NK-92 (cell line): ENCODE measurements around the gene QSOX2.

Experiments
- DNase-seq: peaks from one replicate; lab custom pipeline; 2025; ENCODE audit not compliant: unreplicated experiment; lab: John Stamatoyannopoulos, UW

The QSOX2 gene

GRCh38 chr9:136192289-136193126 lies 53.1 kb downstream of the QSOX2 start:
- DNase-seq = no peak

- no peak for DNase-seq
Measured at GRCh38 chr9:136191960-136192286, 53.7 kb downstream of the QSOX2 start.

DNA sequence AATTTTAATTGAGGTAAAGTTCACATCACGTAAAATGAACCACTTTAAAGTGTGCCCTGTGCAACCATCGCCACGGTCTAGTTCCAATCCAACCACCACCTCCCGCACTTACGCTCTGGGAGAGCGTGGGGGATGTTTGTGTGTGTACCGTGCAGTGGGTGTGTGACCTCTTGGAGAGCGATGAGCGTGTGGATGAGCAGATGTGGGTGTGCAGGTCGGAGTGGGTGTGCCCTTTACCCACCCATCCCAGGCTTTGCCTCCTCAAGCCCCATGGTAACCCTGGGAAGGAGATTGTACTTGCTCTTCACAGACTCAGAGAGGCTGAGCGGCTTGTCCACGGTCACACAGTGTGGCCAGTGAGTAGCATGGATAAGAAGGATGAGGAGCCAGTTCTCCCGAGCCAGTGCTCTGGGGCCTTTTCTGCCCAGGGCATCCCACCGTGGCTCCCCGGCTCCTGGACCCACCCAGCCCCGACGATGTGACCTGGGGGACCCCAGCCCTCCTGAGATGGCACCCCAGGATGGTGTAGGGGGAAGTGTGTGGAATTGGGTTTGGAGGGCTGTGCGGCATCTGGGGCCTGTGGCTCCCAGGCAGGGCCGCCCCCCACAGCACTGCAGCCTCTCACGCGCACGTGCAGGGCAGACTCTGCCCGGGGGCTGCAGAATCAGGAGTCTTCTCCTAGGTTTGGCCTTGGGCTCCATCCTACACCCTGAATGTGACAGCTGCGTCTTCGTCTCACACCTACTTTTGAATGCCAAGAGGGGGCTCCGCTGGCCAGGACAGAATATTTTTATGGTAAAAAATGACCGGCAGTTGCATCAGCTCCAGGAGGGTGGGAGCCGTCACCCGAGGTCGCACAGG lies 54.3 kb downstream of the QSOX2 start:
- no peak for DNase-seq

DNA sequence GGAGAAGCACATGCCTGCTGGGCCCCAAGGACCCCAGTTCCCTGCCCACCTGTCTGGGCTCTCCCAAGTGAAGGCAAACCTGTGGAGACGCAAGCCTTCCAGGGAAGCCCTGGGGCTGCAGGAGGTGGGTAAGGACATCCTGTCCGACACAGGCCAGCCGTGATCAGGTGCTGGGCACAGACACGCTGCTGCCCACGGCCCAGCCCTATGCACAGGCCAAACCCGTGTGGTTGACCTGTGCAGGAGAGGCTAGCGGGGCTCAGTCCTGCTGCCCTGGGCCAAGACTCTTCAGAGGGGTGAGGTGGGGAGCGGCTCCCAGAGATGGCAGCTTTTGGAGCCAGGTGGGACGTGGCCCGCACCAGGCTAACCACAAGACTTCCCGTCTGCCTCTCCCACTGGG lies 55.0 kb downstream of the QSOX2 start:
- no peak for DNase-seq

GRCh38 chr9:136190237-136190601 lies 55.4 kb downstream of the QSOX2 start:
- DNase-seq = no peak

DNA sequence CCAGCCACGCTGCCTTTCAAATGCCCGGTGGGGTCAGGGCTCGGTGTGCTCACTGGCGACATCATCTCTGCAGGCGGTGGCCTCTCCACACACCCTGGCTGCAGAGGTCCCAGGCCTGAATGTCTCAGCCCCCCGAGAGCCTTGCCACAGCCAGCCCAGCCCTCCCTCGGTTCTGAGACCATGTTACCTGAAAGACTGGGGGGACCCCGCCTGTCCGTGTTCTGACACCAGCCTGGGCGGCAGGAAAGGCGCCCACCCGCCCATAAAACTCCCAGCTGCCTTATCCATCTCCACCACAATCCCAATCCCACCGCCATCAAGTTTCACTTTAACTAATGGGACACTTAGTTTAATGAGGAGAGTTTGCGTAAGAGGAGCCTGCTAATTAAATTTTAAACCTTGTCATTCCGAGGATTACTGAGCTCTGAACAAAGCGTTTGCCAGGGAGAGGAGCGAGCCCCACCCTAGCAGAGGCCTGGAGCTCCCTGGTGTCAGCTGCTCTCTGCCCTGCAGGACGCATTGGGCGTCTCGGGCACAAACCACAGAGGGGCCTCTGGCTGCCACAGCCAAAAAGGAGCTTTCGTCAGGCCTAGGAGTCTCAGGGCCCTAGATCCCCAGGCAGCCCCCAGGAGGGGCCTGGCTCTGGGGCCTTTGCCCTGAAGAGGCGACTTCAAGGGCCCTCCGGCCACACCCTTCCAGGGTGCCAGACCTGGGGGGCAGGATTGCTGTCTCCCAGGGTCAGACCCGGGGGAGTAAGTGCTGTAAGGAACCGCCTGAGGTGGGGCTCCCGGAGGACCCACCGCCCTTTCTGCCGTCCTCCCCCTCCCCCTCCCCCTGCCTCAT lies 56.0 kb downstream of the QSOX2 start:
- DNase-seq = no peak

- no peak for DNase-seq
Measured at GRCh38 chr9:136187683-136188586, 57.7 kb downstream of the QSOX2 start.

- DNase-seq = no peak
Measured at GRCh38 chr9:136187197-136187596, 58.4 kb downstream of the QSOX2 start.

GRCh38 chr9:136186386-136186785 lies 59.2 kb downstream of the QSOX2 start:
- DNase-seq = no peak

DNA sequence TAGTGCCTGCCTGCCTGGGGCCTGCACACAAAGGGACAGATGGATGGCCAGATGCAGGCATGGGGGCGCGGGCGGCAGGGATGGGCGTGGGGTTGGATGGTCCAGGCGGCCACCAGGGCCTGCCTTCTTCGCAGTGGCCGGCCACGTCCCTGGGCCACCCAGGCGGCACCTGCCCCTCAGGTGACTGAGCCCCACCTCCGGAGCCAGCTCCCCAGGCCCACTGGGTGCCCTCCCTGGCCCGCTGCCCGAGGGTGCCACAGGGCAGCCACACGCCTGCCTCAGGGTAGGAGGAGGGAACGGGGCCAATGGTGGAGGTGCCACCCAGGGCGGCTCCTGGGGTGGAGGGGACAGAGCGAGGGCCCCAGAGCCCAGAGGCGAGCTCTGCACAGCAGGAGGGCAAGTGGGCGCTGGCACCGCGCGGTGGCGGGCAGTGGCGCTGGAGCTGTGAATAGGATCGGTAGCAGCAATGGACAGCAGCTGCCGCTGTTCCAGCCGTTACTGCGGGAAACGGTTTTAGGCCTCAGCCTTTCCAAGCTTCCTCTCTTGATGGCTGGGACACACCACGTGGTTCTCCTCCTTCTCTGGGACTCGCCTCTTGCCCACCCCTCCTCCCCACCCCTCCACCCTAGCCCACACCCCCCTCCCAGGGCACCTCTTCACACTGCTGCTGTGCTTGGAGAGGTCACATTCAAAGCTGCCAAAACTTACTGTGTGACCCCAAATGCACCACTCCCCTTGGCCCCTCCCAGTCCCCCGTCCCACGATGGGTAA lies 59.8 kb downstream of the QSOX2 start:
- no peak for DNase-seq

- DNase-seq = no peak
Measured at GRCh38 chr9:136185066-136185465, 60.5 kb downstream of the QSOX2 start.

DNA sequence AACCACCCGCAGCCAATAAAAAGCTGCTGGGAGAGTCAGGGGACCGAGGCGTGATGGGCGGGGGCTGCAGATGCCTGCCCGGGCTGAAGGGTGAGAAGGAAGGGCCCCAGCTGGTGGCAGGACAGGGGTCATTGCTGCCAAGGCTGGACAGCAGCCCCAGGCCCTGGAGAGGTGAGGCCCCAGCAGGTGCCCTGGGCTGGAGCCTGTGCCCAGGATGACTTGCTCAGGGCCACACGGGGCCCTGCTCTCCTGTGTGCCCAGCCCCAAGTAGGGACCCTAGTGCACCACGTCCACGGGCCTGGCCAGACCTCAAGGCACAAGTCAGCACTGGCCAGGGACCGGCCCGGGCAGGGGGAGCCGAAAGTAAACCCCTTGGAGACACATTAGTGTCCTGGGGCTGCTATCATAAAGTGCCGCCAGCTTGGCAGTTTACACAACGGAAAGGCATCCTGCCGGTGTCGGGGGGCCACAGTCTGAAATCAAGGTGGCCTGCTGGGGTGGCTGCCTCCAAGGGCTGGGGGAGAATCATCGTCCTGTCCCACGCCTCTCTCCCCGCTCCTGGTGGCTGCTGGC lies 62.7 kb downstream of the QSOX2 start:
- no peak for DNase-seq

DNA sequence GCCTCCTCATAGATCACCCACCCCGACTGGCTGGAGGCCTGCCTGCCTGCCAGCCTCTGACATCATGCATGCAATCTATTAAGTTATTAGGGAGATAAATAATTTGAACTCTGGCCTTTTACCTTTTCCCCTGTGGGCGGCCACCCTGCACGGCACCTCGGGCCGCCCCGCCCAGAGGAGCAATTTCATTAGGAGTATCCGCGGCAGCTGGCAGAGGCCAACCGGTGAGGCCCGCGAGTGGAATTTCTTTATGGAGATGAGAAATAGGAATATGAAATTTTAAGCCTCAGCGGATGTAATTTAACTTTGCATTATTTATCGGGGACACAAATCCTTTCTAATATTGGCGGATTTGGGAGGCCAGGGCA lies 63.2 kb downstream of the QSOX2 start:
- no peak for DNase-seq

- no peak for DNase-seq
Measured at GRCh38 chr9:136181784-136182419, 63.7 kb downstream of the QSOX2 start.

DNA sequence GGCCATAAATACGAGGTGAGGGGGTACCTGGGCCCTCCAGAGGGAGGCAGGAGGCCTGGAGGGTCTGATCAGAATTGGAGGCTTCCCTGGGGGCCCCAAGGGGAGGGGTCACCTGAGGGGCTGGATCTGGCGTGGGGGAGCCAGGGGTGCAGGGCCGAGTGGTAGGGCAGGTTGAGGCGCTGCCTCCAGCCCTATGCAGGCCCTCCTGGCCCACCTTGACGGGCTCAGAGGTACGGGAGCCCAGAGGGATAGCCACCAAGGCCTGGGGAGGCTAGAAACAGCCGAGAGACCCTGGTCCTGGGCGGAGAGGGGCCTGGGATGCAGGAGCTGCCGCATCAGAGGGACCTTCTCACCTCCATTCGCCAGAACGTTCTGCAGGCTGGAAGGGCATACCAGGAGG lies 65.0 kb downstream of the QSOX2 start:
- DNase-seq = no peak

DNA sequence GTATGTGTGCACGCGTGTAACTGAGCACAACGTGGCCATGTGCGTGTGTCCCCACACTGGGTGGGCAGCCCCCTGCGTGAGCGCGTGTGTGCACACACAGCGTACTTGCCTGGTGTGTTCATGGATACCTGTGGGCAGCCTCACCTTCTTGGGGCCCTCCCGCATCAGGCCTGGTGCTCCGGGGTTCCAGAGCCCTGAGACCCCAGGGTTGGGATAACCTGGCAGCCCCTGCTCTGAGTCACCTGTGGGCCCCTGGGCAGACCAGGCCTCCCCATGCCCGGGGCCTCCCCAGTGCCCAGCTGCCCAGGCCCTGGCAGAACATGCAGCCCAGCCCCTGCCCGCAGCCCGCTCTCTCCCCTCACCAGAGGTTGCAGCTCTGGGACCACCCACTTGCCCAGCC lies 65.9 kb downstream of the QSOX2 start:
- no peak for DNase-seq

GRCh38 chr9:136179101-136179616 lies 66.5 kb downstream of the QSOX2 start:
- no peak for DNase-seq

DNA sequence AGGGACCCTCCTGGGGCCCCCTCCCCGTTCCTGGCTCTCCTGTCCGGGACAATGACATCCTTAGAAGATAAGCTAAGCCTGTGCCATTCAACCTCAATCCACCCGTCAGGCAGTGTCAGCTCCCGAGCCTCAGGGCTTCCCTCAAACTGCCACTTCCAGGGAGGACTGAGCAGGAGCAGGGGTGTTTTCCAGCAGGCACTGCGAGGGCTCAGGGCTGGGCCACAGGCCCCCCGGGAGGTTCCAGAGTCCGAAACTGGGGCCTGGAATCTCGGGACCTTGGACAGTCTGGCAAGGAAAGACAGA lies 66.9 kb downstream of the QSOX2 start:
- DNase-seq = no peak
